Measurements from ENCODE around the gene HAUS7. TPM values are rescaled to one million over a fixed set of nuclear protein-coding genes. Genes with fewer than 3 reads are reported as not detected.

Gene HAUS7
- total RNA-seq, 1 experiment from 2014 or later: 52.4 TPM

DNA sequence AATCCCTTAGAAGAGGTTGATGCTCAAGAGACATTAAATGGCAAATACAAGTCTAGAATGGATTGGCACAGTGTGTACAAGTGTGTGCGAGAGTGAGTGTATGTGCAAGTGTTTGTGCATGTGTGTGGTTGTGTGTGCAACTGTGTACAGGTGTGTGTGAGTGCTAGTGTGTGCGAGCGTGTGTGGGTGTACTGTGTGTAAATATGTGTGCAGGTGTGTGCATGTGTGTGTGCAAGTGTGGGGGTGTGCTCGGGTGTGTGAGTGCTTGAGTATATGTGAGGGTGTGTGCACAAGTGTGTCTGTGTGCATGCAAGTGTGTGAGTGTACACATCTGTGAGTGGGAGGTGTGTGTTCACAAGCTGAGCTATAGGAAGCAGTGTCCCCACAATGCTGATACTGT, 30.4 kb downstream of the HAUS7 start:
- DNase-seq (ENCODE audit: low spot score): no peak

DNA sequence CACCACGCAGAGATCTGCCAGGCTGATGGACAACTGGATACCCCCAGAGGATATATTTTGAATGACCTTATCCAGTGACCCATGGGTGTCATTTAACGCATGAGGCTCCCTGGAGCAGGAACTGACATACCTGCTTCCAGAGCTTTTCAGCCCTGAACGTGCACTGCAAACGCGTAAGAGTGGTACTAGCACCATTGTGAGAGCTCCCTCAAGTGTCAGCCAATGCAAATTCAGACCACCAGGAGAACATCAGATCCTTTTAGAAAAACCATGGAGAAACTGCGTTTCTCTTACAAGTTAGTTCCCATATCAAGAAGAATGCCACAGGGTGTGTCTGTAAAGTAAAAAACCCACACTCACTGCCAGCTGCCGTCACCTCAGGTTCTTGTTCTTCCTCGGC, 31.8 kb downstream of the HAUS7 start:
- peak; percentile 12 for DNase-seq (ENCODE audit: low spot score)

DNA sequence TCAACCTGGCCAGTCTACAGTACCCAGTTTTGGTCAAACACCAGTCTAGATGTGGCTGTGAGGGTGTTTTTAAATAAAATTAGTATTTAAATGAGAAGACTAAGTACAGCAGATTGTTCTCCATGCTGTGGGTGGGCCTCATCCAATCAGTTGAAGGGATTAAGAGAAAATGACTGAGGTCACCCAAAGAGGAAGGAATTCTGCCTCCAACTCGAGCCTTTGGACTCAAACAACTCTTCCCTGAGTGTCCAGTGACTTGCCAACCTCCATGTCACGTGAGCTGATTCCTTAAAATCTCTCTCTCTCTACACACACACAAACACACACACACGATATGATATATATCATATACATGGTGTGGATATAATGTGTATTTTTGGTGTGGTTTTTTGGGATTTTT, 34.5 kb downstream of the HAUS7 start:
- DNase-seq (ENCODE audit: low spot score): no peak

DNA sequence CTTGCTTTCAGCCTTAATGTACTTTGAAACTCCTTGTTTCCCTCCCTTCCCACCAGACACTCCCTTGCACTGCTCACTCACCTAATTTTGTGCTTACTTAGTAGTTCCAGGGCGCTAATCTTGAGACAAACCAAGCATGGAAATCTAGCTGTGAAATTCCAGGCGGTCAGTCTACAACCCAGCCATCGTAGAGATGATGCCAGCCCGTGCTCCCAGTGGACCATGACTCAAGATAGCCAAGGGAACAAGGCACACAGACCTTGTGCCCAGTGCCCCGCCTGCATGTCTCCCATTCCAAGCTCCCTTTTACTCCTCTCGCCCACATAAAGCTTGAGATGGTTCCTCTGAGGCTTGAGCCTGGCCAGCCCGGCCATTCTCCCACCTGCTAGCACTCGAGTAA, 35.6 kb downstream of the HAUS7 start:
- DNase-seq (ENCODE audit: low spot score): no peak

DNA sequence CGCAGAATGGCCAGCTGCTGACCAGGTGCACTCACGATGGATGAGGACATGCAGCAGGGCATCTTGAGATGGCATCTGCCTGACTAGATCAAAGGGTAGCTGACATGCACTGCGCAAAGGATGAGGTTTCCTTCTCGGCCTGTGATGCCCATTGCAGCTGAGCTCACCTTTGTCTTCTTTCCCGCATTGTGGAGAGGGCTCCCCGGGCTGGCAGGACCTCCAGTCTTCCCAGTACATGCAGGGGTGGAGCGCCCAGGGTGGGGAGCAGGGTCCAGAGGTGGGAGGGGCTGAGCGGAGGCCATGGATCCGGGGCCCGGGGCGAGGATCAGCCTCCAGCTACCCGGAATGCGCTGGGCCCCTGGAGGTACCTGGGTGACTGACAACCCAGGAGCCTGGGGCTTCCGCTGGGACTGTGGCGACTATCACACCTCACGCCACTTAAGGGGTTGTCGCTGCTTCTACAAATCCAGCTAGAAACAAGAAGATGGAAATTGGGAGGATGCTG, 36.5 kb downstream of the HAUS7 start:
- no peak for DNase-seq (ENCODE audit: low spot score)

DNA sequence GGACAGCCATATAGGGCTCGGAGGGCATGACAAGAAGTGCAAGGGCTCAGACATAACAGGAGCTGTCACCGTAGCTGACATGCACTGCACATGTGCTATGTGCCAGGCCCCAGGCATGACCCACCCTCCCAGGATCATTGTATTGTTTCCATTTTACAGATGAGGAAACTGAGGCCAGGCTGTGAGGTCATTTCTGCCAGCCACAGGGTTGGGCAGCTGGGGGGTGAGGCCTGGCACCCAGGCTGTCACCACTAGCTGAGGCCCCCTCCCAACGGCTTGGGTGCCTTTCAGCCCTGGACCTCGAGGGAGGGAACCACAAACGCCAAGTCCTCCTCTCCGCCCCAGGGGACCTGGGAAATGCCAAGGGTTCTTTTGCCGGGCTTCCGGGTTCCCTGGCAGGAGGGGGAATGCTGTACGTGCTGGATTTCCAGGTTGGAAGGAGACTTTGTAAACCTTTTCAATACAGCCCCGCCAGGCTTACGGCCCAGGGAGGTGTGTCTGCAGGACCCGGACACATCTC, 37.2 kb downstream of the HAUS7 start:
- DNase-seq (ENCODE audit: low spot score): no peak

DNA sequence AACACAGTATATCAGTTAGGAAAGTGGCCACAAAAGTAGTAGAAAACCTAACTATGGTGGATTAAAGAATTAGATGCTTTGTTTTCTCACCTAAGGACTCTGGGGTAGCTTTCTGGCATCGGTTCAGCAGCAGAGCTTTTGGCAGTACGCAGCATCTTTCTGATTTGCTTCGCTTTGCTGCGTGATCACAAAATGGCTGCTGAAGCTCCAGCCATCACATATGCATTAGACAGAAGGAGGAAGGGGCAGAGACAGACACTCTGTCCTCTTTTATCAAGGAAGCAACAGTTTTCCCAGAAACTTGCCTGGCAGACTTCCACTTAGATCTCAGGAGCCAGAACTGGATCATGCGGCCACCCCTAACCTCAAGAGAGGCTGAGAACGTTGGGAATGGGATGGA, 39.6 kb downstream of the HAUS7 start:
- DNase-seq (ENCODE audit: low spot score): no peak

DNA sequence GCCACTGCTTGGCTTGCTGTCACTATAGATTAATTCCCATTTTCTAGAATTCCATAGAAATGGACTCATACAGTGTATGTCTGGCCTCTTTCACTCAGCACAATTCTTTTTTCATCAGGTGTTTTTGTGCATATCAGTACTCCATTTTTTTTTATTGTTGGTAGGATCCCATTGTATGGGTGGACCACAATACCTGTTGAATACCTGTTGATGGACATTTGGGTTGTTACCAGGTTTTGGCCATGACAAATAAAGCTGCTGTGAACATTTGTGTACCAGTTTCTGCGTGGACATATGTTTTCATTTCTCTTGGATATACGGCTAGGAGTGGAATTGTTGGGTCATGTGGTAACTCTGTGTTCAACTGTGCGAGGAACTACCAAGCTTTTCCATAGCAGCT, 44.2 kb downstream of the HAUS7 start:
- DNase-seq (ENCODE audit: low spot score): no peak

DNA sequence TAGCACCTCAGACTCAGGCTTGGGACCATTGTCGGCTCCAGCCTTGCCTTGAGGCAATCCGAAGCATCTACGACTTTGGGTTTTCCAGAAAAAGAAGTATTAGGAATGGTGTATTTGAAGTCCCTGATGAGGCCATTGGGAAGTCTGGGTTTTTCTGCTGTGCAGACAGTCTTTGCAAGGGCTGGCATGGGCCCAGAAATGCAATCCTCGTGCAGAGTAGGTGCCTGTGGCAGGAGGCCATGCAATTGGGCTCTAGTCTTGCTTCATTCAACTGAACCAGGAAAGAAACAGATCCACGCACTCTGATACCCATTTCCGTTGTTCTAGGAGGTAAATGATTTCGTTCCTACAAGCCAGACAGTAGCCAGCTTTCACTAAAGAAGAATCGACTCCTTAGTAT, 46.7 kb downstream of the HAUS7 start:
- no peak for DNase-seq (ENCODE audit: low spot score)

DNA sequence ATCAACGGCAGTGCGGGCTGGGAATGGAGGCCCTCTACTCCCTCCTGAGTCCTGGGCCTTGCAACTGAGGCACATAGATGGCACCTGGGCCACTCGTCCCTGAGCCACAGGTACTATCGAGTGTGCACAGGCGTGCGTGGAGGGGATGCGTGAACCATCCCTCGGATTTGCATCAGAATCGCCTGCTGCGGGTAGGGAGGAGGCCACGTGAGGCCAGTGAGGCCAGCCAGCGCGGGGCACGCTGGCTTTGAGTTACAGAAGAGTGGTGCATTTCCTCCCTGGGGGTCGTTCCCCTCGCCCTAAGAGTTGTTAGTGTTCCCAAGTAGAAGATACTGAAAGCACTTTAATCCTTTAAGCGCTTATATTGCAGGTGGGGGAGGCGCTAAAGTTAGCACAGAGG, 48.5 kb downstream of the HAUS7 start:
- no peak for DNase-seq (ENCODE audit: low spot score)

DNA sequence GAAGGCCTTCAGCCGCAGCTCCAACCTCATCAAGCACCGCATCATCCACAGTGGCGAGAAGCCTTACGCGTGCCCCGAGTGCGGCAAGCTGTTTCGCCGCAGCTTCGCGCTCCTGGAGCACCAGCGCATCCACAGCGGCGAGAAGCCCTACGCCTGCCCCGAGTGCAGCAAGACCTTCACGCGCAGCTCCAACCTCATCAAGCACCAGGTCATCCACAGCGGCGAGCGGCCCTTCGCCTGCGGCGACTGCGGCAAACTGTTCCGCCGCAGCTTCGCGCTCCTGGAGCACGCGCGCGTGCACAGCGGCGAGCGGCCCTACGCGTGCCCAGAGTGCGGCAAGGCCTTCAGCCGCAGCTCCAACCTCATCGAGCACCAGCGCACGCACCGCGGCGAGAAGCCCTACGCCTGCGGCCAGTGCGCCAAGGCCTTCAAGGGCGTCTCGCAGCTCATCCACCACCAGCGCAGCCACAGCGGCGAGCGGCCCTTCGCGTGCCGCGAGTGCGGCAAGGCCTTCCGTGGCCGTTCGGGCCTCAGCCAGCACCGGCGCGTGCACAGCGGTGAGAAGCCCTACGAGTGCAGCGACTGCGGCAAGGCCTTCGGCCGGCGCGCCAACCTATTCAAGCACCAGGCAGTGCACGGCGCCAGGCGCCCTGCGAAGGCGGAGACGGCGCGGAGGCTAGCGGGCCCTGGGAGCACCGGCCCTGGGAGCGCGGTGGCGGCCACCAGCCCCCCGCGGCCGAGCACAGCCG, 49.4 kb downstream of the HAUS7 start:
- DNase-seq (ENCODE audit: low spot score): no peak

DNA sequence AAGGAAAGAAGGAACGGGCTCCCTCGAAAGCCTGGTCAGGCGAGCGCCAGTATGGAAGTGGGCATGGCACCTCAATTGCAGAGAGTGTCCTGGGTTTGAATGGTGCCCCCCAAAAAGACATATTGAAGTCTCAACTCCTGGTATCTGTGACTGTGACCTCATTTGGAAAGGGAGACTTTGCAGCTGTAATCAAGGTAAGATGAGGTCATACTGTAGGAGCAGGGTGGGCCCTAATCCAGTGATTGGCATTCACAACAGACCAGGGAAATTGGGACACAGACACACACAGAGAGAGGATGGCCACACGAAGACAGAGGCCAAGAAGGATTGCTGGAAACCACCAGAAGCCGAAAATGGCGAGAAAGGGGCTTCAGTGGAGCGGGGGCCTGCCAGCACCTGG, 52.7 kb downstream of the HAUS7 start:
- DNase-seq (ENCODE audit: low spot score): no peak

DNA sequence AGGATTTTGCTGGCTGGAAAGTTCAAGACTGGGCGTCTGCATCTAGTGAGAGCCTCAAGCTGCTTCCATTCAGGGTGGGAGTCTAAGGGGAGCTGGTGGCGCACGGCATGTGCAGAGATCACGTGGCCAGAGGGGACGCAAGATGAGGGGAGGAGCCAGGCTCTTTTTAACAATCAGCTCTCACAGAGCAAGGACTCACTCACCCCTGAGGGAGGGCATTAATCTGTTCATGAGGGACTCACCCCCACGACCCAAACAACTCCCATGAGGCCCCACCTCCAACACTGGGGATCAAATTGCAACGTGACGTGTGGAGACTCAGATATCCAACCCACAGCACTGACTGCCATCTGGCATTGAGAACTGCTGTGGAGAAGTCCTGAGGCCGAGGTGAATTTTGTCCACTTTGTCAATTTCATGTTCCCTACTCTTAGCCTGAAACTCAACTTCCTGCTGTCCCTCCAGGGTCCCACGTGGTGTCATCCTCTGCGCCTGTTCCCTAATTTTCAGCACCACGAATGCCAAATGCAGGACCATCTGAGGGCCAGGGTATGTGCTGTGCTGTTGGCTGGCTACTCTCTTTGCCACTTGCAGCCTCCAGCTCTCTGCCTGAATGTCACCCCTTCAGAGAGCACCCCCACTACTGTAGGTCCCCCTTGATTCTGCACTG, 53.5 kb downstream of the HAUS7 start:
- no peak for DNase-seq (ENCODE audit: low spot score)

DNA sequence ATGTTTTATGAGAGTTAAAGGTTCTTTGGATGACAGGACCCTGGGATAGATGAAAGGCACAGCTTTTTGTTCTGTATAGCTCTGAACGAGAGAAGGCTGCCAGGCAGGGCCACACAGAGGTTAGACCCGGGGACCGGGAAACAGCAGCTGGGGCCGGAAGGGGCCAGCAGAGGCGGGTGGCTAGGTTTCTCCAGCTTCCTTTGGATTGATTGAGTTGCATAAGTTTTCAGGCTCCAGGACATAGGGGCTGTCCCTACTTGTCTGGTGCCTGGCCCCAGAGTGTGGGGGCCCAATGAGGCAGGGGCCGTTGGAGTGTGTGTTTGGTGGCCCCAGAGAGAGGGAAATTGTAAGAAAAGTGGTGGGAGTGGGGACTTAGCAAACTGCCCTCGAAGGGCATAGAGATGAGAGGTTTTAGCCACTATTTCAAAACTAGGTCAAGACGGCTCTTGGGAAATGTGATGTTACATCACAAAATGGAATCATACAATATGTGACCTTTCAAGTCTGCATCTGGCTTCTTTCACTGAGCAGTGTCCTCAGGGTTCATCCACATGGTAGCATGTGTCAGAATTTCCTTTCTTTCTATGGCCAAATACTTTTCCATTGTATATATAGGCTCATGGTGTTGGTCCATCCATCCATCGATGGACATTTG, 55.4 kb downstream of the HAUS7 start:
- no peak for DNase-seq (ENCODE audit: low spot score)

DNA sequence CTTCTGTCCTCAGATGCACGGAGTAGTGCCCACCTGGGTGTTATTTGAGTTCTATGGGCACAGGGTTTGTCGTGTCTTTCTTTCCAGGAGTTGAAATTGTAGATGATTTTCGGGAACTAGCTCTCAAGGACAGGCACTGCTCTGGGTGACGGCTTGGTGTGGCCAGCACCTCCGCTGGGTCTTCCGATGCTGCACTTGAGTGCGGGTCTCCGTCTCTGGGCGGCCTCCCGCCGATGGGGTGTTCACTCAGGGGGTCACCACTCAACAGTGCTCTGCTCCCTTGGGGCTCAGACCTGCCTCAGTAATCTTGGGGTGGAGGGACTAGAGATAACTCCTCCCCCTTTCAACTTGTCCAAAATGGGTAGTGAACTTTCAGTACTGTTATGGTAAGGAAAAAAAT, 56.6 kb downstream of the HAUS7 start:
- DNase-seq (ENCODE audit: low spot score): no peak

DNA sequence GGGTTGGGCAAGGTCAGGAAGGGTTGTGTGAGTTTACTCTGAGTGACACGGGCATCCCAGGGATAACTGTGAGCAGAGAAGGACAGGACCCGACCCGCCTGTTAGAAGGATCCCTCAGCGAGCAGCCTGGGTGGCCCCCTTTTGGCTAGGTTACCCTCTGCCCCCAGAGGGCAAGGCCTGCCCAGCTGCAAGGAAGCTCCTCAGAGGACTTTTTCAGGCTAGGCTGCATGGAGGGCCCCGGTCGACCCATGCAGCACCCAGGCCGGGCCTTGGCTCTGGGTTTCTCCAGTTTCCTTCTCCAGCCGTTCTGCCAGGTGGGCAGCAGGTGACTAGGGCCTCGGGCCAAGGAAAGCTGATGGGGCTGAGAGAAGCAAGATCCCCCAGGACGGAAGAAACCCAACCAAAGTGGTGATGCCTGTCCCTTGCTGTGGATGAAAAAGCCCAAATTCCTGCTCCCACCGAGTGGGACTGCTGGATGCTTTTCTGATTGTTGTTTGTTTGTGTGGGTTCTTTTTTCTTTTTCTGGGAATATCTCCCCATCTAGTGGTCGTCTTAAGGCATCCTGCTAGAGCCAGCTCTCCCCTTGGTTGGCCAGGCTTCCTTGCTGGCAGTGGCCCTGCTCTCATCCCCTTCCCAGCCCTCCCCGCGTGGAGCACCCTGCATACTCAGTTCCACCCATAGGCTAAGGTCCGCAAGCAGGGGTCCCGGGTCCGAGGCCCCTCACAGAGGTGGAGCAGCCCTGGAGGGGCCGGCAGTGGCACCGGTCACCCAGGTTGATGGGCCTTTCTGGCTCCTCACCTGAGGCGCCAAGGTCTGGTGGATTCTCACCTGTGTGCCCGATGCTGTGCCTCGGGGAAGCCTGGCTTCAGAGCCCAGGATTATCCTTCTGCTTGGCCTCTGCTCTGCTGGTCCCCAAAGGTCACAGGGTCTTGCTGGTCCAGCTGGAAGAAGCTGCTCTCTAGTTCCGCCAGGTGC, 57.3 kb downstream of the HAUS7 start:
- no peak for DNase-seq (ENCODE audit: low spot score)

DNA sequence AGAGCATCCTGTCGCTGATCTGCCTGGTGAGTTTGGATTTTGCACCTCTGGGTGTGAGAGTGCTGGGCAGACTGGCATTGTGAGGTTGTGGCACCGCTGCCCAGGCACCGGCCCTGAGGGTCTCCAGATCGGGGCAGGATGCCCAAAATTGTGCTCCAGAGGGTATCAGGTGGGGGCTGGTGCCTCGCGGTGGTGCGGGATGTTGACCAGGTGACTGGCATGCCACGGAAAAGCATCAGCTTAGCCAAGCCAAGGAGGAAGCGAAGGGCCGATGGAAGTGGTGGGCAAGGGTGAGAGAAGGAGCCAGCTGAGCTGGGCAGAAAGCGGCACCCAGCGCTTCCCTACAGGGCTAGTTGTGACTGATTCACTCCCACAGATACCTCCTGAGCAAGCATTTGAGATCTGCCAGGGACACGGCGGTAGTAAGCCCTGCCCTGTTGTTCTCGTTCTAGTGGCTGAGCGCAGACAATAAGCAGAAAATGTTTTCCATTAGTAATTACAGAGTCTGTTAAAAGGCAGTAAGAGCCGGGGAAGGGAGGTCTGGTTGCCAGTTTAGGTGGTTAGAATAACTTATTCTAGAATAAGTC, 58.3 kb downstream of the HAUS7 start:
- DNase-seq (ENCODE audit: low spot score): no peak

DNA sequence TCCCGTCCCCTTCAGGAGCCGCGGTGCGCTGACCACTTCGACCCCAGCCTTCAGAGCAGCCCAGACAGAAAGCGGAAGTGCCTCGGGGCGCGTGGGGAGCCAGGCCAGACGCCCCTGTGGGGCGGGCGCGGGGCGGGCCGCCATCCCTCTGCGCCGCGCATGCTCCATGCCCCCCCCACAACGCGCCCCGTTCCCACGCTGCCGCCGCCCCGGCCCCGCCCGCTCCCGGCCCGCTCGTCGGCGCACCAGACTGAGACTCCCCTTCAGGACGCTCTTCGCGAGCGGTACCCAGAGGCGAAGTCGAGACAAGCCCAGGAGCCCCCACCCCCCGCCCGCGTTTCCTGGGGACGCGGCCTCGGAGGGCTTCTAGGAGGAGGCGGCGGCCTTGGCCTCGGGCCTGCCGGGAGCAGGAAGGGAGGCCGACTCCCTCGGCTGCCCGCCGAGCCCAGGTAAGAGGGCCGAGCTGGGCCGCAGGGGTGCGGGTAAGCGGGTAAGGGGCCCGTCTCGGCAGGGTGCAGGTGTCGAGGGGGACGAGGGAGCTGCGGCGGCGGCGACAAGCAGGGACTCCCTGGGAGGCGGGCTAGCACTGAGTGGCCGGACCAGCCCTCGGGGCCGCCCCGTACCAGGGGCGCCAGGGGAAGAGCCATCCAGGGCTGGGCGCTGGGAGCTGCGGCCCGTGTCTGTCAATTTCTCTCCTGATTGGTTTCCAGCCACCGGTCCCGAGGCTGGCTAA, 59.0 kb downstream of the HAUS7 start, which contains the start of gene ZFP92:
TSS of gene ZFP92 (plus strand) at position 218 of the 733 bp plus-strand sequence. CDS start 6,851 bp downstream, outside the sequence.
- DNase-seq (ENCODE audit: low spot score): no peak

DNA sequence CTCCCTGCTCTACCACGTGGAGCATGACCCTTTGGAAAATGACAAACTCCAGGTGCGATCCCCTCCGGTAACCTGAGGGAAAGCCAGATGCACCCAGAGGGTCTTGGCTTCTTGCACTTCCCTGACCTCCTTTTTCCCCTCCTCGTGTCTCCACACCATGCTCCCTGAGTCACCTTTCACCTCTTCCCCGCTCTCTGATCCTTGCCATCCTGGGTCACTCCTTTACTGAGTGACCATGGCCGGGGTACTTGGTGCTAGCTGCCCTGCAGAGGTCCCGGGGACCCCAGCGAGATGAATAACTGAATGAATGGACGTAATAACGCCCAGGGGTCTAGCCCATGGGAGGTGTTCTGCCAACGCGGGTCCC, 59.5 kb downstream of the HAUS7 start:
- DNase-seq (ENCODE audit: low spot score): no peak

DNA sequence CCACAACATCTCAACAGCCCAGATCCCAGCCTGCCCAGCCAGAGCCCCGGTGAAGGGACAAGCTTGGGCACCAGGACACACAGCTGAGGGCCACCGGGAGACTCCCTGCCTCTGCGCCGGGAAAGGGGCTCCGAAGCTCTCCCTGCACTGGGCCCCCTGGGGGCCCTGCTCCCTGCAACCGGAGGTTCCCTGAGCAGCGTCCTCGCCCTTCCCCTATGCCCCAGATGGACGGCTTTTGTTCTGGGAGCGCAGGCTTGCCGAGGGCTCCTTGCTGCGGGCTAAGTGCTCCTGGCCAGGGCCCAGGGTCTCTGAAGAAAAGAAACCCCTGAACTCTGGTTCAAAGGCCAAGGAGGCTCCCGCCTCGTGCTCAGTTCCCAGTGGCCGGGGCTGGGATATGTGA, 60.0 kb downstream of the HAUS7 start:
- DNase-seq (ENCODE audit: low spot score): no peak

All from H4 (cell line).